H1 (cell line): Measurements from ENCODE around the gene TMEM209. TPM values are rescaled to one million over a fixed set of nuclear protein-coding genes. Genes with fewer than 3 reads are reported as not detected.

Experiments used
- CHD7 ChIP-seq: fragments of 300-600 bp; sonication (generic); IDR thresholded peaks from 2 replicates; pipeline ENCODE4 v1.7.1; 2012; ENCODE audit warnings: low read length, moderate library complexity, mild to moderate bottlenecking, inconsistent platforms; ENCODE audit not compliant: insufficient replicate concordance
- polyA plus RNA-seq, 7 experiments: library from polyadenylated mRNA; depleted of rRNA in 3 of 7; stranded (reverse) in 5 of 7; unstranded in 2 of 7; fragments of >200 nt in 5 of 7; fragments of 200-250 nt in 2 of 7; gene quantifications; 1 replicate in 5 of 7; 2 replicates in 1 of 7; 4 replicates in 1 of 7; pipeline versions ENCODE4 v1.2.1 to v1.2.3, GENCODE V29; 2011 to 2013; ENCODE audit warnings: missing spikeins in 2 of 7, mixed read lengths in 2 of 7
- total RNA-seq: library from RNA; stranded (reverse); fragmentation: NEBNext Ultra II Directional; extraction: Animal tissue kit (Norgen Biotek cat#: 25700); gene quantifications from 2 replicates; pipeline ENCODE4 v1.2.1, GENCODE V29; 2021

The TMEM209 gene
- total and polyA plus RNA-seq, 2 of the 8 experiments (the other 6 are each of a cell fraction or from before 2014, with no cell fraction given), result 28.5 to 30.5 TPM

GRCh38 chr7:130137207-130137606, 68.0 kb downstream of the TMEM209 start (continued):
- no peak for TF ChIP-seq CHD7
